Left renal cortex interstitium (tissue), 4 donors: ENCODE results near the gene STK4. TPM values are rescaled to one million over a fixed set of nuclear protein-coding genes. Genes with fewer than 3 reads are reported as not detected.

Source experiments
- DNase-seq, 4 donors: peaks; one replicate each; pipeline ENCODE4 v3.0.0-alpha.2; 2013; ENCODE audit warnings: low read depth in 4 of 4, low spot score in 2 of 4, missing footprints in 1 of 4
- polyA plus RNA-seq, 4 donors: library from polyadenylated mRNA; unstranded; fragments of 120-200 nt; gene quantifications; one replicate each; pipeline ENCODE4 v1.2.1, GENCODE V29; 2013; ENCODE audit not compliant: insufficient read length in 4 of 4

Gene STK4
- polyA plus RNA-seq, 4 donors, result 15.5 to 21.1 (median 18.2) TPM

DNA sequence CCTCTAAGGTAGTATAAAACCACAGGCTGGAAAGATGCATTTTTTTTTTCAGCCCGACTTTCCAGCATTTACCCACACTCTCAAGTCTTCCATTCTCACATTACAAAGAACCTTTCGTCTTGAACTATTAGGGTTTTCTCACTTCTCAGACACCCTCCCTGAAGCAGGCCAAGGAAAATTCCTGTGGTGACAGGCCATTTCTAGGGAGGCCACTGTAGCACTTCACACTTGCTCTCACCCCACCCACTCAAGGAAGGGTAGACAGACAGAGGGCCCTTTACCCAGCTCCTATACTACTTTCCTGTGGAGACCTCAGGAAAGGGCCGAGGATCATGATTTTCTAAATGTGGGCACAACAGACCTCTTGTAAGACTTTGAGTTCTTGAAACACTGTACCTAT, 106.9 kb downstream of the STK4 start:
- DNase-seq, result no peak

DNA sequence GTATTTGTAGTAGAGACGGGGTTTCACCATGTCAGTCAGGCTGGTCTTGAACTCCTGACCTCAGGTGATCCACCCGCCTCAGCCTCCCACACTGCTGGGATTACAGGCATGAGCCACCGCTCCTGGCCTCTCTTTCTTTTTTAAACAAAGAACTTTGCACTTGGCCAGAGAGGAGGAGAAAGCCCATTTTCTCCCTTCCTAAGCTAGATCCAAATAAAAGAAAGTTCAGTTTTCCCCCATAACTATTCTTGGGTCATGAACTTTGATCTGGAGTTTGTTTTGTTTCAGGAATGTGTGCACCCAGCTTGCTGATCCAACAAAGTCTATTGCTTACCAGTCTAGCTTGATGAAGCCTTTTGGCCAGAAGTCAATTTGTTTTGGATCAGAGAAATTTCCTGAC, 111.2 kb downstream of the STK4 start:
- DNase-seq, result no peak

DNA sequence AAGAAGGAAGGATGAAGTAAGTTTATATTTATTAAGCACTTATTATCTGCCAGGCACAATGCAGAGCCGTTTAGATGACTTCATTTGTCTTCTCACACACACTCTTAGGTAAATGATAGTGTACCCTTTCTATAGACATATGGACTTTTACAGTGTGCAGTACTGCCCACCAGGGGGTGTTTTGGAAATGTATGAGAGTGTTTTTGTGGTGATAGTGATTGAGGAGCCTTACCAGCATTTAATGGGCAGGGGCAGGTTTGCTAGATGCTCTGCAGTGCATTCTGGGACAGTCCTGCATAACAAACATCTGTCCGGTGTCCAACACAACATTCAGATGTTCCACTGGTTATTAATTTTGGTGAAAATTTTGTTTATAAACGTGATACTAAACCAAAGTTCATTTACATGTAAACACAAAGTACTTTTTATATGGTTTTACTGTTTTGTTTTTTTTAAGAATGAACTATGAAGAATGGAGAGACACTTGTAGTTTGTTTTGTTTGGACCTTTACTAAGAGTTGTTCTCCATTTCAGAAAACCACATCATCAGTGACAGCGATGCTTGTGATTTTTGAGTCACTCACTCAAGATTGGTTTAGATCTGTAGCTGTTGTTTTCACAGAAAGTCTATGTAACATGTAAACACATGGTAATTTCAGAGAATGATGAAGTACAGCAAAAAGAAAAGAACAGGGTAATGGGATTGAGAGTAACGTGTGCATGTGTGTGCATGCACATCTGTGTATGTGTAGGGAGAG, 114.7 kb downstream of the STK4 start:
- DNase-seq, result no peak

DNA sequence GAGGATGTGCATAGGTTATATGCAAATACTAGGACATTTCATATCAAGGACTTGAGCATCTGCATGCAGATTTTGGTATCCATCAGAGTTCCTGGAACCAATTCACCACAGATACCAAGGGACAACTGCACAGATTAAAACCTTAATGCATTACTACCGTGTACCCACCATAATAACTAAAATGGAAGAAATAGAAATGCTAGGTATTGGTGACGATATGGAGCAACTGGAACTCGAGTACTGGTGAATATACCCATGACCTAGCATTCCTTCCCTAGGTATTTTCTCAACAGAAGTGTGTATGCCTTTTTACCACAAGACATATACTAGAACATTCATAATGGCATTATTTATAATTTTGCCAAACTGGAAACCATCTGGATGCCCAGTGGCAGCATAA, 116.2 kb downstream of the STK4 start:
- no peak for DNase-seq

DNA sequence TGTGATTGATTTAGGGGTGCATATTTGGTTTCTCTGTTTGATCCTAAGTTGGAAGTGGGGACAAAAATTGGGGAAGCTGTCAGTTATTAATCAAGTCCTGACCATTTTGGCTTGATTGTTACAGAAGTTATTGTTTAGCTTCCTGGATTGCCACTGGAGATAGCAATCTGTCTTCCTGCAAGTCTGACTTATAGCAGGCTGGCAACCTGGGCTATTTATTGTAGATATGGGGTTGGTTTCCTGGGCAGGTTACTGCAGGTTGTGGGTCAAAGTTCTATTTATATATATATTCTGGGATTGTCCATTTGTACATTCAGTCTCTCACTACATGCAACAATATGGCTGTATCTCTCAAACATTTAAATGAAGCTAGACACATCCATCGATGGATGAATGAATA, 116.8 kb downstream of the STK4 start:
- DNase-seq, result no peak

- no peak for DNase-seq
Observed at GRCh38 chr20:45085289-45085688, 119.0 kb downstream of the STK4 start.

DNA sequence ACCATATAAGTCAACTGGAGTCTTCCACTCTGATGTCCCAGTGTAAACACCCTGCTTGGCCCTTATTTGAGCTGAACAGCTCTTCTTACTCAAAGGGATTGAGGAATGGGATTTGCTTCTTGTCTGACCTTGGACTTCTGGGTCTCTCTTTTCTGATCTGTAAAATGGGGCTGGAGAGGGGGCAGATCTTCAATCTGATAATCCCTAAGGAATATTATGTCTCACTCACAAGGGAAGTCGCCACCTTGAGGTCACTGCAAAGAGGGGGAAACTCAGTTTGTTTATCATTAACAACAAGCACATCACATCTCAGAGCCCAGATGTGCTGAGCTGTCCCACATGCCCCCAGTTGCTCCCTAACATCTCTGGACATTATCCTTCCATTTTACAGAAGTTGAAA, 119.6 kb downstream of the STK4 start:
- no peak for DNase-seq

- DNase-seq, result no peak
Observed at GRCh38 chr20:45087097-45087790, 120.9 kb downstream of the STK4 start.

DNA sequence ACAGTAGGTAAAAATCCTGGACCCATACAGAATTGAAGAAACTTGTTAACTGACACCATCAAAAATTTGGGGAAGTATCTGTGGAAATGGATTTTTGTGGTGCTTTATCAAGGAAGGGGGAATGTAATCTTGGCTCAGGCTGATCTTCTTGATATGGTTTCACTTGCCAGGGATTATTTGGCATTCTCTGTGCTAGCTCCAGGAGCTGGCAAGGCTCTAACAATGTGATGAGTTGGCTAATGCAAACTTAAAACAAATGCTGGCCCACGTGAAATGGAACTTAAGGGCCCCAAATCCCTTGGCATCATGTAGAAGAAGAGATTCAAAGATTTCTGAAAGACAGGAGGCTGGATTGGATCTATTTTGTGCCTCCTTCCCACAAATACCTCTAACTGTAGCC, 121.5 kb downstream of the STK4 start:
- DNase-seq, result no peak

- no peak for DNase-seq
Observed at GRCh38 chr20:45088247-45088646, 121.9 kb downstream of the STK4 start.

GRCh38 chr20:45090481-45090880, 124.2 kb downstream of the STK4 start:
- no peak for DNase-seq

DNA sequence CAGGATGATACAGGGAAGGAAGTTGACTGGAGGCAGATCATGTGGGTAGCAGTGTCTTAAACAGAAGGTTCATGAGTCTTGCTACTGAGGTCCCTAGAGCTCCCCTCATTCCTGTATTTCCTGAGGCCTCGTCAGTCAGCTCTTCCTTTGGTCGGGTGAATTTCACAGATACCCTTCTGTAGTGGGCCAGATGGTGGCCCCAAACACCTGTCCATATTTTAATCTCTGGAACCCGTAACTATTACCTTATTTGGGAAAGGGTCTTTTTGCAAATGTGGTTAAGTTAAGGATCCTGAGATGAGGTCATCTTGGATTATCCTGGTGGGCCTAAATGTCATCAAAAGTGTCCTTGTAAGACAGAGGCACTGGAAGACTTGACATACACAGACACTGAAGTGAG, 125.1 kb downstream of the STK4 start:
- no peak for DNase-seq

GRCh38 chr20:45092898-45093297, 126.6 kb downstream of the STK4 start:
- DNase-seq, result no peak

GRCh38 chr20:45094201-45094600, 127.9 kb downstream of the STK4 start:
- DNase-seq, result no peak

GRCh38 chr20:45094864-45095574, 128.7 kb downstream of the STK4 start:
- no peak for DNase-seq

GRCh38 chr20:45095805-45096238, 129.5 kb downstream of the STK4 start:
- DNase-seq, result no peak

GRCh38 chr20:45096781-45097180, 130.5 kb downstream of the STK4 start:
- no peak for DNase-seq

GRCh38 chr20:45097485-45098102, 131.3 kb downstream of the STK4 start:
- no peak for DNase-seq

- no peak for DNase-seq
Observed at GRCh38 chr20:45098103-45098773, 131.9 kb downstream of the STK4 start.

GRCh38 chr20:45100563-45101245, 134.4 kb downstream of the STK4 start, which contains the start of gene KCNS1:
Gene KCNS1 (minus strand): TSS chr20:45101127. CDS start chr20:45099236, 1,891 bp downstream.
- DNase-seq, result no peak
